NCI-H526 (cell line): ENCODE measurements around the gene ADAM12.

Experiments
- DNase-seq, 2 experiments: peaks; one replicate each; lab custom pipeline; 2025; lab: John Stamatoyannopoulos, UW

ADAM12 gene

GRCh38 chr10:126210051-126210651 lies 178.1 kb downstream of the ADAM12 start:
- DNase-seq = no peak

- DNase-seq = no peak
These were observed 178.8 kb downstream of the ADAM12 start for GRCh38 chr10:126209451-126209850.

- DNase-seq = no peak
These were observed 179.5 kb downstream of the ADAM12 start for GRCh38 chr10:126208726-126209302.

GRCh38 chr10:126207851-126208250 lies 180.4 kb downstream of the ADAM12 start:
- DNase-seq = no peak

- DNase-seq = no peak
These were observed 180.9 kb downstream of the ADAM12 start for GRCh38 chr10:126207313-126207771.

- no peak for DNase-seq
These were observed 182.6 kb downstream of the ADAM12 start for GRCh38 chr10:126205486-126206205.

GRCh38 chr10:126204320-126204719 lies 184.0 kb downstream of the ADAM12 start:
- no peak for DNase-seq

- DNase-seq = no peak
These were observed 184.5 kb downstream of the ADAM12 start for GRCh38 chr10:126203746-126204145.

GRCh38 chr10:126201603-126202002 lies 186.7 kb downstream of the ADAM12 start:
- DNase-seq = no peak

- no peak for DNase-seq
These were observed 188.9 kb downstream of the ADAM12 start for GRCh38 chr10:126199221-126199998.

- no peak for DNase-seq
These were observed 189.6 kb downstream of the ADAM12 start for GRCh38 chr10:126198681-126199080.

GRCh38 chr10:126197036-126197543 lies 191.2 kb downstream of the ADAM12 start:
- no peak for DNase-seq

- DNase-seq = no peak
These were observed 192.0 kb downstream of the ADAM12 start for GRCh38 chr10:126196281-126196680.

- DNase-seq = no peak
These were observed 197.1 kb downstream of the ADAM12 start for GRCh38 chr10:126191192-126191591.

GRCh38 chr10:126188679-126189200 lies 199.5 kb downstream of the ADAM12 start:
- no peak for DNase-seq

GRCh38 chr10:126187399-126187798 lies 200.9 kb downstream of the ADAM12 start:
- no peak for DNase-seq

GRCh38 chr10:126186766-126187165 lies 201.5 kb downstream of the ADAM12 start:
- DNase-seq = no peak

- DNase-seq = no peak
These were observed 202.4 kb downstream of the ADAM12 start for GRCh38 chr10:126185676-126186447.

GRCh38 chr10:126181626-126182025 lies 206.7 kb downstream of the ADAM12 start:
- no peak for DNase-seq

- no peak for DNase-seq
These were observed 208.6 kb downstream of the ADAM12 start for GRCh38 chr10:126179637-126180036.

GRCh38 chr10:126177417-126178030 lies 210.8 kb downstream of the ADAM12 start:
- DNase-seq = no peak
